Upper lobe of left lung (tissue), 6 donors: ENCODE results near the gene HCRT. TPM values are rescaled to one million over a fixed set of nuclear protein-coding genes. Genes with fewer than 3 reads are reported as not detected.
A peak's percentile ranks its signal among the peaks of the same experiment; 100 is the strongest.
"Not testable (repeated sequence)": the region's sequence is repeated elsewhere in the genome, so short reads cannot be mapped to it uniquely, and the experiment has no call there.

Source experiments
- ATAC-seq, 2 donors: fragments of 200-7000 bp; cut with Tn5 transposase; one replicate each; pipeline ENCODE4 v1.9.1; 2022; ENCODE audit warnings: mild to moderate bottlenecking in 2 of 2, moderate library complexity in 2 of 2; ENCODE audit not compliant: low FRiP score in 2 of 2
- DNase-seq, 2 donors: peaks; one replicate each; pipeline ENCODE4 v3.0.0-alpha.2; 2019 to 2020
- H3K27ac ChIP-seq, 4 donors: fragments of 200-600 bp; sonication (generic); one replicate each; pipeline ENCODE4 v1.5.1; 2016 to 2019
- H3K27me3 ChIP-seq, 4 donors: fragments of 200-600 bp; sonication (generic); one replicate each; pipeline ENCODE4 v1.5.1; 2017 to 2019
- H3K36me3 ChIP-seq, 4 donors: fragments of 200-600 bp; sonication (generic); one replicate each; pipeline ENCODE4 v1.5.1; 2016 to 2019
- H3K4me1 ChIP-seq, 4 donors: fragments of 200-600 bp; sonication (generic); one replicate each; pipeline ENCODE4 v1.5.1; 2018 to 2019
- H3K4me3 ChIP-seq, 4 donors: fragments of 200-600 bp; sonication (generic); one replicate each; pipeline ENCODE4 v1.5.1; 2017 to 2019; ENCODE audit warnings: mild to moderate bottlenecking in 2 of 4, moderate library complexity in 1 of 4
- H3K9me3 ChIP-seq, 4 donors: fragments of 200-600 bp; sonication (generic); one replicate each; pipeline ENCODE4 v1.5.1; 2018 to 2019
- CTCF ChIP-seq, 6 experiments: fragments of 450-650 bp in 4 of 6; fragments of 200-600 bp in 2 of 6; sonication (generic) in 2 of 6; IDR thresholded peaks; one replicate each; pipeline ENCODE4 v1.5.1; 2016 to 2019; ENCODE audit warnings: antibody characterized with exemption in 6 of 6
- EP300 ChIP-seq, 4 donors: sonication (generic); formaldehyde crosslinking; IDR thresholded peaks; one replicate each; pipeline ENCODE4 v1.5.1; 2017; ENCODE audit warnings: antibody characterized with exemption in 4 of 4, control low read depth in 2 of 4
- POLR2A ChIP-seq, 4 donors: fragments of 450-650 bp; IDR thresholded peaks; one replicate each; pipeline ENCODE4 v1.5.1; 2016 to 2017; ENCODE audit warnings: antibody characterized with exemption in 4 of 4, mild to moderate bottlenecking in 2 of 4
- POLR2AphosphoS5 ChIP-seq, 2 donors: sonication (generic); formaldehyde crosslinking; IDR thresholded peaks; one replicate each; pipeline ENCODE4 v1.5.1; 2017; ENCODE audit warnings: antibody characterized with exemption in 2 of 2
- WGBS, 2 donors: methylation state at CpG; one replicate each; pipeline ENCODE4 v1.1.5; 2017 to 2018; 5-methylcytosine and 5-hydroxymethylcytosine counted together
- total RNA-seq, 6 donors: library from RNA; depleted of rRNA in 4 of 6; stranded (reverse); fragments of >200 nt in 4 of 6; gene quantifications; one replicate each; pipeline versions ENCODE4 v1.1.0 to v1.2.1, GENCODE V29; 2016 to 2021
- donor health status: DM: no; HTN: no; CAD: no; lungs with moderate emphysema.
- donor health status: DM: no; HTN: yes; CAD: no; lungs with severe emphysema.

HCRT gene
- total RNA-seq, 6 donors from 2014 or later = not detected

GRCh38 chr17:42142371-42142896 is 42.8 kb downstream of the HCRT start:
- WGBS, 2 donors = 85 to 91% methylated on average over 7 of the region's 7 CpGs
- Histone ChIP-seq H3K27me3 (no peaks in the 10 kb centered on the region), H3K4me3 (no peak overlapping the region), H3K36me3 (peaks cover 0 to 45% (median 15%) of the 10 kb centered on the region in 4 donors), H3K4me1 (peaks cover 37 to 51% (median 40%) of the 10 kb centered on the region in 4 donors), H3K27ac (peak overlapping the region in 3 of 4 donors; percentile 18 to 53 (median 18)), H3K9me3 (no peaks in the 10 kb centered on the region)
- ATAC-seq (peak in 1 of 2 donors; percentile 32), DNase-seq (no peak)
- TF ChIP-seq POLR2A (IDR thresholded peaks at IDR 0.05) = no peak
- TF ChIP-seq CTCF (IDR thresholded peaks at IDR 0.05) = no peak
- no peak for TF ChIP-seq POLR2AphosphoS5 (IDR thresholded peaks at IDR 0.05)
- no peak for TF ChIP-seq EP300 (IDR thresholded peaks at IDR 0.05)

- Histone ChIP-seq H3K4me3 (no peak overlapping the region), H3K4me1 (peaks cover 44 to 61% (median 50%) of the 10 kb centered on the region in 4 donors), H3K27ac (peak overlapping the region in 3 of 4 donors; percentile 1 to 19 (median 1)), H3K9me3 (no peaks in the 10 kb centered on the region), H3K27me3 (no peaks in the 10 kb centered on the region), H3K36me3 (peaks cover 0 to 36% (median 9%) of the 10 kb centered on the region in 4 donors)
- DNase-seq (no peak), ATAC-seq (peak in 1 of 2 donors; percentile 43)
- 51 to 74% methylated on average over 6 to 8 of the region's 8 CpGs for WGBS, 2 donors
- TF ChIP-seq CTCF (IDR thresholded peaks at IDR 0.05) (no peak), EP300 (IDR thresholded peaks at IDR 0.05) (no peak), POLR2AphosphoS5 (IDR thresholded peaks at IDR 0.05) (no peak)
Observed at GRCh38 chr17:42141382-42141781, 43.9 kb downstream of the HCRT start.

- not testable (repeated sequence) for ATAC-seq
- 97 to 98% methylated on average over 7 of the region's 7 CpGs for WGBS, 2 donors
Observed at GRCh38 chr17:42140690-42141089, 44.6 kb downstream of the HCRT start.

GRCh38 chr17:42138749-42139492 is 46.3 kb downstream of the HCRT start:
- Histone ChIP-seq H3K27me3 (no peaks in the 10 kb centered on the region), H3K36me3 (peaks cover 0 to 21% (median 6%) of the 10 kb centered on the region in 4 donors), H3K27ac (peak overlapping the region in 2 of 4 donors; percentile 37 to 58), H3K9me3 (no peaks in the 10 kb centered on the region), H3K4me1 (peaks cover 69 to 83% (median 75%) of the 10 kb centered on the region in 4 donors), H3K4me3 (no peak overlapping the region)
- DNase-seq = no peak
- 71 to 90% methylated on average over 2 to 7 of the region's 7 CpGs for WGBS, 2 donors
- no peak for TF ChIP-seq POLR2A (IDR thresholded peaks at IDR 0.05)
- no peak for TF ChIP-seq EP300 (IDR thresholded peaks at IDR 0.05)
- no peak for TF ChIP-seq CTCF (IDR thresholded peaks at IDR 0.05)
- no peak for TF ChIP-seq POLR2AphosphoS5 (IDR thresholded peaks at IDR 0.05)
- ATAC-seq = no peak

More at GRCh38 chr17:42140690-42141089, 44.6 kb downstream of the HCRT start:
- not testable (repeated sequence) for H3K4me3 ChIP-seq, H3K9me3 ChIP-seq, DNase-seq, H3K27me3 ChIP-seq
- peak overlapping the region in 1 of 4 donors; percentile 1 for H3K27ac ChIP-seq
- H3K4me1 ChIP-seq = peaks cover 51 to 68% (median 57%) of the 10 kb centered on the region in 4 donors
- H3K36me3 ChIP-seq = peaks cover 0 to 29% (median 9%) of the 10 kb centered on the region in 4 donors

- ATAC-seq = no peak
- DNase-seq = no peak
- peak overlapping the region; percentile 74 to 91 (median 82) for H3K27ac ChIP-seq
- no peaks in the 10 kb centered on the region for H3K9me3 ChIP-seq
- peak overlapping the region in 3 of 4 donors; percentile 8 to 31 (median 24) for H3K4me3 ChIP-seq
- no peak for TF ChIP-seq POLR2AphosphoS5 (IDR thresholded peaks at IDR 0.05)
- no peak for TF ChIP-seq CTCF (IDR thresholded peaks at IDR 0.05)
- no peak for TF ChIP-seq EP300 (IDR thresholded peaks at IDR 0.05)
- TF ChIP-seq POLR2A (IDR thresholded peaks at IDR 0.05) = no peak
- H3K36me3 ChIP-seq = peaks cover 0 to 10% (median 2%) of the 10 kb centered on the region in 4 donors
- peaks cover 72 to 83% (median 82%) of the 10 kb centered on the region in 4 donors for H3K4me1 ChIP-seq
- 78 to 90% methylated on average over 3 of the region's 3 CpGs for WGBS, 2 donors
- H3K27me3 ChIP-seq = no peaks in the 10 kb centered on the region
Observed at GRCh38 chr17:42136654-42137051, 48.6 kb downstream of the HCRT start.
